ENCODE data around the gene MAGEB4.
A peak's percentile ranks its signal among the peaks of the same experiment; 100 is the strongest.

The MAGEB4 gene

GRCh38 chrX:30283456-30284200 is 41.8 kb downstream of the MAGEB4 start:
- peak; percentile 88 for DNase-seq (ENCODE audit: low read depth)

Data from amniotic epithelial cell (primary cell).